Activated T-cell treated with anti-CD3 and anti-CD28 coated beads, Interleukin-2, amount 50 U/mL, for 24 hours (primary cell): ENCODE measurements around the gene TRDMT1.

Experiments used
- DNase-seq: peaks from one replicate; pipeline ENCODE4 v3.0.0-alpha.2; 2020
- H3K27ac Mint-ChIP-seq: 2 replicates; pipeline ENCODE4 v1.8.0; 2020; ENCODE audit warnings: mild to moderate bottlenecking, mixed read lengths
- H3K27me3 Mint-ChIP-seq: 2 replicates; pipeline ENCODE4 v1.8.0; 2020; ENCODE audit warnings: mixed read lengths
- H3K36me3 Mint-ChIP-seq: 2 replicates; pipeline ENCODE4 v1.8.0; 2020; ENCODE audit warnings: low read depth, mixed read lengths
- H3K4me1 Mint-ChIP-seq: 2 replicates; pipeline ENCODE4 v1.8.0; 2020; ENCODE audit warnings: low read depth, mixed read lengths
- H3K4me3 Mint-ChIP-seq: 2 replicates; pipeline ENCODE4 v1.8.0; 2020; ENCODE audit warnings: mild to moderate bottlenecking, moderate library complexity, mixed read lengths
- H3K9me3 Mint-ChIP-seq: 2 replicates; pipeline ENCODE4 v1.8.0; 2020; ENCODE audit warnings: mixed read lengths

The TRDMT1 gene

DNA sequence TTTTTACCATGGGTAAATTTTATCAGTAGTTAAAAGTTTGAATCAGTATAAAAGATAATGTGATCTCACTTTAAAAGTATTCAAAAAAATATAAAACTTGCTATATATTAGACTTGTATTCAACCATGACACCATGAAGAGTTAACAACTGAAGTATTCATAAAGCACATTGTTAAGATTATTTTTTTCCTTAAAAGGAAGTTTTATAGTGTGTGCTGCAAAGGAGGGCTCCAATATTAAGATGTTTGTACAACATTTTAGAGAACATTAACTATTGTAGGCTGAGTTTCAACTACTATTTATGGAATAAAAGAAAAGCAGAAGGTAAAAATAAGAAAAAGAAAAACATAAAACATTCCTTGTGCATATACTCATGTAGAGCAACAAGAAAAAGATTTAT lies 47.4 kb downstream of the TRDMT1 start:
- Mint-ChIP-seq H3K4me1 (no peaks in the 10 kb centered on the region), H3K36me3 (peaks cover 20% of the 10 kb centered on the region), H3K4me3 (no peak overlapping the region), H3K9me3 (no peaks in the 10 kb centered on the region), H3K27ac (no peak overlapping the region), H3K27me3 (no peaks in the 10 kb centered on the region)
- no peak for DNase-seq

- Mint-ChIP-seq H3K27ac (no peak overlapping the region), H3K36me3 (peaks cover 20% of the 10 kb centered on the region), H3K4me3 (no peak overlapping the region)
These were observed 48.2 kb downstream of the TRDMT1 start for GRCh38 chr10:17153321-17153720.

GRCh38 chr10:17151716-17152115 lies 49.8 kb downstream of the TRDMT1 start:
- Mint-ChIP-seq H3K36me3 (peaks cover 14% of the 10 kb centered on the region), H3K27me3 (no peaks in the 10 kb centered on the region), H3K4me1 (no peaks in the 10 kb centered on the region), H3K9me3 (no peaks in the 10 kb centered on the region), H3K27ac (no peak overlapping the region), H3K4me3 (no peak overlapping the region)
- no peak for DNase-seq

More at GRCh38 chr10:17153321-17153720, 48.2 kb downstream of the TRDMT1 start:
- Mint-ChIP-seq H3K9me3 (no peaks in the 10 kb centered on the region), H3K27me3 (no peaks in the 10 kb centered on the region), H3K4me1 (no peaks in the 10 kb centered on the region)
- DNase-seq: no peak

GRCh38 chr10:17147884-17148489 lies 53.5 kb downstream of the TRDMT1 start:
- no peak overlapping the region for H3K4me3 Mint-ChIP-seq
- H3K27ac Mint-ChIP-seq: no peak overlapping the region
- H3K27me3 Mint-ChIP-seq: no peaks in the 10 kb centered on the region
- H3K36me3 Mint-ChIP-seq: peaks cover 9% of the 10 kb centered on the region
- H3K4me1 Mint-ChIP-seq: peaks cover 27% of the 10 kb centered on the region
- H3K9me3 Mint-ChIP-seq: no peaks in the 10 kb centered on the region
- no peak for DNase-seq

- peaks cover 32% of the 10 kb centered on the region for H3K4me1 Mint-ChIP-seq
- H3K27ac Mint-ChIP-seq: no peak overlapping the region
- H3K9me3 Mint-ChIP-seq: no peaks in the 10 kb centered on the region
- no peak overlapping the region for H3K4me3 Mint-ChIP-seq
- peaks cover 4% of the 10 kb centered on the region for H3K36me3 Mint-ChIP-seq
- DNase-seq: no peak
- H3K27me3 Mint-ChIP-seq: no peaks in the 10 kb centered on the region
These were observed 54.6 kb downstream of the TRDMT1 start for GRCh38 chr10:17146892-17147291.

DNA sequence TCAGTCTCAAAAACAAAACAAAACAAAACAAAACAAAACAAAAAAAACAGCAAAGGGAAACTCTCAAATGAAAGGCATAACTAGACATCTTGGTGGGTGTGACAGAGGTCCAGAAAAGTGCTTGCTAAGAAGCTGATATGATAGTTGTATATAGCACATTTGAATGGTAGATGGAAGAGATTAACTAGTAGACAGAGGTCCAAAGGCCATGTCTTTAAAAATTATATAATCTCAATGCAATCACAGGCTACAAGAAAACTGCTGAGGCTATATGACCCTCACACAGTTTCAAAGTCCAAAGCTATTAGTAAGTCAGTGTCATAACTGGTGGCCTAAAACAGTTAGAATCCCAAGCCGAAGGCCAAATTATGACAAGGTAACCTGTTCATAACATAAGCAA lies 56.2 kb downstream of the TRDMT1 start:
- no peak for DNase-seq
- Mint-ChIP-seq H3K27ac (peak overlapping the region; percentile 69), H3K36me3 (peaks cover 2% of the 10 kb centered on the region), H3K27me3 (no peaks in the 10 kb centered on the region), H3K9me3 (no peaks in the 10 kb centered on the region), H3K4me1 (peaks cover 39% of the 10 kb centered on the region), H3K4me3 (no peak overlapping the region)

- Mint-ChIP-seq H3K4me3 (no peak overlapping the region), H3K27ac (peak overlapping the region; percentile 69), H3K36me3 (peaks cover 2% of the 10 kb centered on the region), H3K9me3 (no peaks in the 10 kb centered on the region), H3K4me1 (peaks cover 39% of the 10 kb centered on the region), H3K27me3 (no peaks in the 10 kb centered on the region)
- DNase-seq: peak; percentile 68
These were observed 56.7 kb downstream of the TRDMT1 start for GRCh38 chr10:17144757-17145156.

DNA sequence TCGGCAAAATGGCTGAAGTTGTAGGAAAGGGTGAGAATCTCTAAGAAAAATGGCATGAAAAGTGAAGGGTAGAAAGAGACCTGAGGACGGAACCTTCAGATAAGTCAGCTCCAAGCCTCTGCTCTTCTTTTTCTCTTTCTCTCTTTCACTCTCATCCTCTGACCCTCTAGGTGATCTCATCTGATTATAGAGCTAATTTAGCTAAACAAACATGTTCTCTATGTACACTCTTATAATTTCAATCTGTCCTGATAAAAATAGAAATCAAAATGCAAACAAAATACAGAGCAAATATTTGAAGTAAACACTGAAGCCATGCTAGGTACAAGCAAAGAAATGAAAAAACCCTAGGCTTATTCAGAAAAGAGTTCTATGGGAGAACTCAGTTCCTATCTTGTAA lies 57.4 kb downstream of the TRDMT1 start:
- DNase-seq: no peak
- H3K27ac Mint-ChIP-seq: peak overlapping the region; percentile 69
- H3K27me3 Mint-ChIP-seq: no peaks in the 10 kb centered on the region

GRCh38 chr10:17143055-17143690 lies 58.3 kb downstream of the TRDMT1 start:
- H3K9me3 Mint-ChIP-seq: no peaks in the 10 kb centered on the region
- H3K4me3 Mint-ChIP-seq: no peak overlapping the region
- peaks cover 2% of the 10 kb centered on the region for H3K36me3 Mint-ChIP-seq
- DNase-seq: no peak
- no peaks in the 10 kb centered on the region for H3K27me3 Mint-ChIP-seq
- H3K4me1 Mint-ChIP-seq: peaks cover 39% of the 10 kb centered on the region
- H3K27ac Mint-ChIP-seq: no peak overlapping the region

More for the DNA sequence above, 57.4 kb downstream of the TRDMT1 start:
- H3K9me3 Mint-ChIP-seq: no peaks in the 10 kb centered on the region
- peaks cover 2% of the 10 kb centered on the region for H3K36me3 Mint-ChIP-seq
- H3K4me3 Mint-ChIP-seq: no peak overlapping the region
- peaks cover 39% of the 10 kb centered on the region for H3K4me1 Mint-ChIP-seq

GRCh38 chr10:17141504-17142229 lies 59.8 kb downstream of the TRDMT1 start:
- H3K4me1 Mint-ChIP-seq: peaks cover 39% of the 10 kb centered on the region
- no peaks in the 10 kb centered on the region for H3K9me3 Mint-ChIP-seq
- H3K36me3 Mint-ChIP-seq: peaks cover 2% of the 10 kb centered on the region
- no peaks in the 10 kb centered on the region for H3K27me3 Mint-ChIP-seq
- DNase-seq: no peak
- no peak overlapping the region for H3K4me3 Mint-ChIP-seq
- H3K27ac Mint-ChIP-seq: no peak overlapping the region

DNA sequence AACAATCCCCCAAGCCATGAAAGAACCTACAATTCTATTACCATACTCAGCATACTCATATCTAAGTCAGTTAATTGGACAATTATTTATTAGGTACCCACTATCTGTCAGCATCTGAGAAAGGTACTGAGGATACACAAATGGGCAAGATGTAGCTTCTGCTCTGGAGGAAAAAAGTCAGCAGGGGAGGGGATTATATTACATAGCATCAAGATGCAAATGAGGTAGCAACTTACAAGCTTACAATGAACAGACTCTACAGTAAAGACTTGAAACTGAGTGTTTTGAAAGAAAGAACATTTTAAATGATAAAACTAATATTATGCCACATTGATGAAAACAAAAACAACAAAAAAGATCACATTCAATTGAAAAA lies 61.1 kb downstream of the TRDMT1 start:
- no peak overlapping the region for H3K4me3 Mint-ChIP-seq
- no peak overlapping the region for H3K27ac Mint-ChIP-seq
- no peaks in the 10 kb centered on the region for H3K27me3 Mint-ChIP-seq
- peaks cover 36% of the 10 kb centered on the region for H3K4me1 Mint-ChIP-seq
- peaks cover 2% of the 10 kb centered on the region for H3K36me3 Mint-ChIP-seq
- no peaks in the 10 kb centered on the region for H3K9me3 Mint-ChIP-seq
- no peak for DNase-seq

DNA sequence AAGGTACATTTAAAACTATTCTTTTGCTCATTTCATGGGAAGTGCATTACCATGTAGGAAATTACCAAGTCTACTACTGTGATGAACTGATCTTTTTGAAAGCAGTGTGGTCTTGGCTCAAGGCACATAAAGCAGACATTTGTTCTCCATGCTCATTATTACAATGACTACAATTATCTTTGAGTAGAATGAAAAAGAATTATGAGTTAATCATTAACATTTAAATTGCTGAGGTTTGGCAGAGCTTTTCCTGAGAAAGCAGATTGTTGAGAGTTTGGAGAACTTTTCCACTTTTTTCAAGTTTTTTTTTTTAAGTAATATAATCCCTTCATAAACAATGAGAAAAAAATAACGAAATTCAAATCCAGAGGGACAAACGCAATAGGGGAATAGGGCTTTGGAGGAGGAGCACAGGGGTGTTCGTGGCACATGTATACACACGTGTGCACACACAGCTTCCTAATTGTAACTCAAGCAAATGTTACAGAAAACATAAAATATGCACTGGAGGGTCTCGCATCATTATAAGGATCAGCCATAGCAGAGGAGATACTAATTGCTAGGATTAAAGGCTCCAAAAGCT lies 62.9 kb downstream of the TRDMT1 start:
- Mint-ChIP-seq H3K27me3 (no peaks in the 10 kb centered on the region), H3K9me3 (no peaks in the 10 kb centered on the region), H3K4me3 (no peak overlapping the region), H3K27ac (no peak overlapping the region), H3K36me3 (peaks cover 2% of the 10 kb centered on the region), H3K4me1 (peaks cover 18% of the 10 kb centered on the region)
- no peak for DNase-seq

DNA sequence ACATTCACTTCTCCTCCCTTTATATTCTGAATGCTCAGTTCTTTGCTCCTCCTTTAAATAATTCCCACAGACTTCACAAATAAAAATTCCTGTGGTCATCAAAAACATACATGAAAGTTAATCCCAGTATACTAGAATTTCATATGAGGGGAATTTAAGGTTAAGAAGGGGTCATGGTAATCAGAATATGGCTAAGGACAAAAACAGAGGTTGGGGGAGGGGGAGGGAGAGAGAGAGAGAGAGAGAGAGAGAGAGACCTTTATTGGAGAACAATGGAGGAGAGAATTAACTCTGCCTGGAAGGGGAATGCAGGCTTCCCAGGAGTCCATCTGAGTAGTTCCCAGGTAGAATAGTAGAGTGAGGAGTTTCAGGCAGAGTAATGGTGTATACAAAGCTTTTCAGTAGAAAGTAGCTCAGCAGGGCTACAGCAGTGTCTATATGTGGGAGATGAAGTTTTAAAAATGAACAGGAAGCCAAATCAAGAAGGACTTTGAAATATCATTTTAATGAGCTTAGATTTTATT lies 66.7 kb downstream of the TRDMT1 start:
- Mint-ChIP-seq H3K27ac (no peak overlapping the region), H3K4me3 (no peak overlapping the region), H3K27me3 (no peaks in the 10 kb centered on the region), H3K36me3 (no peaks in the 10 kb centered on the region), H3K9me3 (no peaks in the 10 kb centered on the region), H3K4me1 (no peaks in the 10 kb centered on the region)
- no peak for DNase-seq

DNA sequence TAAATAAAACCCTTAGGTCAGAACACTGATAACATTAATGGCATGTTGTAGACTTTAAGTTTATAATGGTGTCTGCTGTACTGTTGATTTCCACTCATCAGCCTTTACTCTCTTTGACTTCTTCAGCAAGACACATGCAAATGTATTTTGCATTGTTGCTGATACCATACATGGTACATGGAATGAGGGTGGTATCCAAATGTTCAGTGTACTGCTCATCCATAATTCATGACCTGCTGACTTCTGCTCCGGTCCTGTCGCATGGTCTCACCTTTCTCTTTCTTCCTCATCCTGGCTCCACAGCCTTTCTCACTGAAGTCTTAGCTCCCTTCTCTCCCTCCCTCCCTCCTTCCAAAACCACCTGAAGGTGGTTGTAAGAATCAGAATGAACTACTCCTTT lies 67.2 kb downstream of the TRDMT1 start:
- Mint-ChIP-seq H3K36me3 (no peaks in the 10 kb centered on the region), H3K27me3 (no peaks in the 10 kb centered on the region), H3K9me3 (no peaks in the 10 kb centered on the region), H3K4me3 (no peak overlapping the region), H3K4me1 (no peaks in the 10 kb centered on the region), H3K27ac (no peak overlapping the region)
- no peak for DNase-seq

GRCh38 chr10:17129741-17130140 lies 71.7 kb downstream of the TRDMT1 start, which contains the start of gene CUBN:
CUBN (minus strand) TSS chr10:17129811; CDS start chr10:17129765, 46 bp downstream.
- Mint-ChIP-seq H3K9me3 (no peaks in the 10 kb centered on the region), H3K27me3 (no peaks in the 10 kb centered on the region), H3K4me1 (no peaks in the 10 kb centered on the region), H3K36me3 (no peaks in the 10 kb centered on the region), H3K27ac (no peak within 1 kb of the TSS), H3K4me3 (no peak within 1 kb of the TSS)
- no peak for DNase-seq
